HFFc6 (cell line): Measurements from ENCODE around the gene MYL6B. TPM values are rescaled to one million over a fixed set of nuclear protein-coding genes. Genes with fewer than 3 reads are reported as not detected.
A peak's percentile ranks its signal among the peaks of the same experiment; 100 is the strongest.
"Not testable (repeated sequence)": the region's sequence is repeated elsewhere in the genome, so short reads cannot be mapped to it uniquely, and the experiment has no call there.

Experiments used
- DNase-seq: peaks from one replicate; pipeline ENCODE4 v3.0.0-alpha.2; 2018
- H3K27ac Mint-ChIP-seq: 2 replicates; pipeline ENCODE4 v1.8.0; 2020; ENCODE audit warnings: mild to moderate bottlenecking, mixed read lengths
- H3K27me3 Mint-ChIP-seq: 2 replicates; pipeline ENCODE4 v1.8.0; 2021; ENCODE audit warnings: mild to moderate bottlenecking, moderate library complexity, mixed read lengths; ENCODE audit not compliant: insufficient read depth
- H3K36me3 Mint-ChIP-seq: 2 replicates; pipeline ENCODE4 v1.8.0; 2021; ENCODE audit warnings: low read depth, mixed read lengths
- H3K4me1 Mint-ChIP-seq: 2 replicates; pipeline ENCODE4 v1.8.0; 2020; ENCODE audit warnings: low read depth, mixed read lengths
- H3K4me3 Mint-ChIP-seq: 2 replicates; pipeline ENCODE4 v1.8.0; 2020; ENCODE audit warnings: mild to moderate bottlenecking, moderate library complexity, mixed read lengths
- H3K9me3 Mint-ChIP-seq: 2 replicates; pipeline ENCODE4 v1.8.0; 2020; ENCODE audit warnings: mild to moderate bottlenecking, mixed read lengths
- total RNA-seq, 6 experiments: library from RNA; stranded (reverse); fragmentation: NEBNext Ultra II Directional; extraction: Animal tissue kit (Norgen Biotek cat#: 25700); gene quantifications; 2 replicates in 1 of 6; 3 replicates in 5 of 6; pipeline ENCODE4 v1.2.3, GENCODE V29; 2021
- TF ChIP-seq, protein P1 (sequence below): fragments of 200-600 bp; sonication (generic); IDR thresholded peaks from 2 replicates; pipeline ENCODE4 v1.5.0; 2021; ENCODE audit warnings: antibody characterized with exemption, mild to moderate bottlenecking

The MYL6B gene
- total RNA-seq, 6 experiments from 2014 or later = 84.5 to 119 (median 108) TPM

DNA sequence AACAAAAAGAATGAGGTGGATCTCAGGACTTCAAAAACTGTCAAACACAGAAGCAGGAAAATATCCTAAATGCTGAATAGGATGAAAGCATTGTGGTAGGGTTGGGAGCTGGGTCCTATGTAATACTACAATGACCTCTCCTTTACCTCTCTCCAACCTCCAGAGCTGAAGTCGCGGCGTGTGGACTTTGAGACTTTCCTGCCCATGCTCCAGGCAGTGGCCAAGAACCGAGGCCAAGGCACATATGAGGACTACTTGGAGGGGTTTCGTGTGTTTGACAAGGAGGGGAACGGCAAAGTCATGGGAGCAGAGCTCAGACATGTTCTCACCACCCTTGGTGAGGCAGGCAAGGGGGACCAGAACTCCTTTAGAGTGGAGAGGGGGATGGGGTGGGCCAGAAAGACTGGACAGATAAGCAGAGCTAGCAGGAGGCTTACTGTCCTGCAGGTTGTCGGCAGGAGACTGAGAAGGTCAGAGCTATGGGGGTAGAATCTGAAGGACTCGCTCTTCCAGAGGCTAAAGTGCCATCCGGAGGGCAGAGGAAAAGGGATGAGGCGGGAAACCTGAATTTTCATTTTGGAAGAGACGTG is 3.0 kb downstream of the MYL6B start:
- Mint-ChIP-seq H3K9me3 (peaks cover 12% of the 10 kb centered on the region), H3K27me3 (peaks cover 17% of the 10 kb centered on the region), H3K36me3 (peaks cover 35% of the 10 kb centered on the region), H3K4me3 (no peak overlapping the region), H3K4me1 (peaks cover 50% of the 10 kb centered on the region), H3K27ac (peak overlapping the region; percentile 29; the same call in 1 of the 2 replicates)
- no peak for DNase-seq
- TF ChIP-seq, protein P1, sequence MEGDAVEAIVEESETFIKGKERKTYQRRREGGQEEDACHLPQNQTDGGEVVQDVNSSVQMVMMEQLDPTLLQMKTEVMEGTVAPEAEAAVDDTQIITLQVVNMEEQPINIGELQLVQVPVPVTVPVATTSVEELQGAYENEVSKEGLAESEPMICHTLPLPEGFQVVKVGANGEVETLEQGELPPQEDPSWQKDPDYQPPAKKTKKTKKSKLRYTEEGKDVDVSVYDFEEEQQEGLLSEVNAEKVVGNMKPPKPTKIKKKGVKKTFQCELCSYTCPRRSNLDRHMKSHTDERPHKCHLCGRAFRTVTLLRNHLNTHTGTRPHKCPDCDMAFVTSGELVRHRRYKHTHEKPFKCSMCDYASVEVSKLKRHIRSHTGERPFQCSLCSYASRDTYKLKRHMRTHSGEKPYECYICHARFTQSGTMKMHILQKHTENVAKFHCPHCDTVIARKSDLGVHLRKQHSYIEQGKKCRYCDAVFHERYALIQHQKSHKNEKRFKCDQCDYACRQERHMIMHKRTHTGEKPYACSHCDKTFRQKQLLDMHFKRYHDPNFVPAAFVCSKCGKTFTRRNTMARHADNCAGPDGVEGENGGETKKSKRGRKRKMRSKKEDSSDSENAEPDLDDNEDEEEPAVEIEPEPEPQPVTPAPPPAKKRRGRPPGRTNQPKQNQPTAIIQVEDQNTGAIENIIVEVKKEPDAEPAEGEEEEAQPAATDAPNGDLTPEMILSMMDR = no peak

DNA sequence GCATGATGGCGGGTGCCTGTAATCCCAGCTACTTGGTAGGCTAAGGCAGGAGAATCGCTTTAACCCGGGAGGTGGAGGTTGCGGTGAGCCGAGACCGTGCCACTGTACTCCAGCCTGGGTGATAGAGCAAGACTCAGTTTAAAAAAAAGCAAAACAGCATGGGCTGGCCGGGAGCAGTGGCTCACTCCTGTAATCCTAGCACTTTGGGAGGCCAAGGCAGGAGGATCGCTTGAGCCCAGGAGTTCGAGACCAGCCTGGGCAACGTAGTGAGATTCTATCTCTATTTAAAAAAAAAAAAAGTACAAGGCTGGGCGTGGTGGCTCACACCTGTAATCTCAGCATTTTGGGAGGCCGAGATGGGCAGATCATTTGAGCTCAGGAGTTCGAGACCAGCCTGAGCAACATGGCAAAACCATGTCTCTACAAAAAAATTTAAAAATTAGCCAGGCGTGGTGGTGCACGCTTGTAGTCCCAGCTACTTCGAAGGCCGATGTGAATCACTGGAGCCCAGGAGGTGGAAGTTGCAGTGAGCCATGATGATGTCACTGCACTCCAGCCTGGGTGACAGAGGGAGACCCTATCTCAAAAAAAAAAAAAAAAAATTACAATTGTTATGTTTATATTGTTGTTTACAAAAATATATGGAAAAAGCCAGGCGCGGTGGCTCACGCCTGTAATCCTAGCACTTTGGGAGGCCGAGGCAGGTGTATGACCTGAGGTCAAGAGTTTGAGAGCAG is 4.2 kb downstream of the MYL6B start:
- H3K27me3 Mint-ChIP-seq = peaks cover 22% of the 10 kb centered on the region
- H3K4me1 Mint-ChIP-seq = peaks cover 50% of the 10 kb centered on the region
- peaks cover 47% of the 10 kb centered on the region for H3K36me3 Mint-ChIP-seq
- peaks cover 12% of the 10 kb centered on the region for H3K9me3 Mint-ChIP-seq
- peak overlapping the region; percentile 96 for H3K27ac Mint-ChIP-seq
- H3K4me3 Mint-ChIP-seq = peak overlapping the region; percentile 98
- DNase-seq = not testable (repeated sequence)

DNA sequence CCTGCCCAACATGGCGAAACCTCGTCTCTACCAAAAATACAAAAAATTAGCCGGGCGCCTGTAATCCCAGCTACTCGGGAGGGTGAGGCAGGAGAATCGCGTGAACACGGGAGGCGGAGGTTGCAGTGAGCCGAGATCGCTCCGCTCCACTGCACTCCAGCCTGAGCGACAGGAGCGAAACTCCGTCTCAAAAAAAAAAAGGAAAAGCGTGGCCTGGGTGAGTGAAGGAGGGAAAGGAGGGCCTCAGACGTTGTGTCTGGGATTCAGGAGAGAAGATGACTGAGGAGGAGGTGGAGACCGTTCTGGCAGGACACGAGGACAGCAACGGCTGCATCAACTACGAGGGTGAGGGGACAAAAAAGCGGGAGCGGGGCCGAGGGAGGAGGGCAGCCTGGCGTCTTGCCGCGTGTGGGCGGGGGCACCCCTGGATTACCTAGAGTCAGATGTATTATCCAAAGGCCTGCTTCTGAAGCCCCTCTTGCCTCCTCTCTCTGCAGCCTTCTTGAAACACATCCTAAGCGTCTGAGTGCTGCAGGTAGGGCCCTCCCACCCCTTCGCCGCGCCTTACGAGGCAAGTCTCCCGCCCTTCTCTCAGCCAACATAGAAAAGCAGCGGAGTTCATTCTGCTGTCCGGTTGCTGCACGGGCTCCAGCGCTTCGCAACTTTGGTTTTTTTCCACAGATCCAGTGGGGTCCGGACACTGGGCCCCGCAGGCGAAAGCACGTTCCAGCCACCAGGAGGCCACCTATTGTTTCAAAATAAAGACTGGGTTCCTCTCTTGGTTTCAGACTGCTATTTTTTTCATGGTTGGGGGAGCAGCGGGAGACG is 5.0 kb downstream of the MYL6B start:
- DNase-seq = peak; percentile 92
- TF ChIP-seq, protein P1 = peak; percentile 91
- Mint-ChIP-seq H3K27ac (peak overlapping the region; percentile 96), H3K4me1 (peaks cover 54% of the 10 kb centered on the region), H3K4me3 (peak overlapping the region; percentile 98), H3K27me3 (peaks cover 20% of the 10 kb centered on the region), H3K9me3 (peaks cover 12% of the 10 kb centered on the region), H3K36me3 (peaks cover 50% of the 10 kb centered on the region)

DNA sequence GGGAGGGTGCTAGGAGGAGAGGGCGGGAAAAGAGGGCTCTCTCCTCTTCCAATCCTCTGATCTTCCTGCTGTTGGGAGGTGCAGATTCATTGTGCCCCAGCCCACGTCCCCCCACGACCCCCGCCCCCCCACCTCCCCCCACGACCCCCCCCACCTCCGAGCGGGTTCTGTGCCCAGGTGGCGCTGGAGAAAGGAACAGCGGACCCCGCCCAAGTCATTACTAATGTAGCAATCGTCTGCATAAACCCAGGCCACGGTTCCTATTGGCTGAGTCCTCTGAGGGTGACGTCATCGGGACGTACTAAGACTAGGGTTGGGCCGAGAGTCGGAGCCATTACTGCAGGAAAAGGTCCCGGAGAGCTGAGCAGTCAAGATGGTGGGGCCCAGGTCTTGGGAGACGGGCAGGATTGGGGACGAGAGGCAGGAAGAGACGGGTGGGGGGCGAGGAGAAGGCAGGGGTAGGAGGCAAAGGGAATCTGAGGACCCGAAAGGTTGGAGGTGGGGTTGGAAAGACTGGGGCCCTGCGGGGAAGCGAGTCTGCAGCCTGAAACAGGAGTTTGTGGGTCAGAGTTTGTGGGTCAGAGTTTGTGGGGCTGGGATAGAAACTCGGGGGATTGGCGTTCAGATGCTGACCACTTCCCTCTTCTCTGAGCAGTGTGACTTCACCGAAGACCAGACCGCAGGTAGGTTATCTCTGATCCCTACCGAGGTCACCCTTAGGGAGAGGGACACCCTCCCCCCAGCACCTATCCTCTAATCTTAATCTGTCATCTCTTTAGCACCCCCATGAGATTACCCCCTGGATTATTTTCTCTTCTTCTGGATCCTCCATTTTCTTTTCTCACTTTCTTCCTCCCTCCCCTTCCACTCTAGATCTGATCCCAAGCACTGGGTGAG is 5.9 kb downstream of the MYL6B start, which contains the start of gene MYL6:
Gene MYL6 (plus strand): TSS at position 331 of the 897 bp plus-strand sequence. CDS start 43 bp downstream, at position 374.
- TF ChIP-seq, protein P1 = 0 out of 2 replicates have a peak, but pooled peaks have one; percentile 1
- H3K27me3 Mint-ChIP-seq = peaks cover 25% of the 10 kb centered on the region
- peak; percentile 97 for DNase-seq
- H3K9me3 Mint-ChIP-seq = peaks cover 12% of the 10 kb centered on the region
- H3K27ac Mint-ChIP-seq = peak within 1 kb of the TSS; percentile 96
- peak within 1 kb of the TSS; percentile 98 for H3K4me3 Mint-ChIP-seq
- H3K36me3 Mint-ChIP-seq = peaks cover 50% of the 10 kb centered on the region
- H3K4me1 Mint-ChIP-seq = peaks cover 52% of the 10 kb centered on the region

DNA sequence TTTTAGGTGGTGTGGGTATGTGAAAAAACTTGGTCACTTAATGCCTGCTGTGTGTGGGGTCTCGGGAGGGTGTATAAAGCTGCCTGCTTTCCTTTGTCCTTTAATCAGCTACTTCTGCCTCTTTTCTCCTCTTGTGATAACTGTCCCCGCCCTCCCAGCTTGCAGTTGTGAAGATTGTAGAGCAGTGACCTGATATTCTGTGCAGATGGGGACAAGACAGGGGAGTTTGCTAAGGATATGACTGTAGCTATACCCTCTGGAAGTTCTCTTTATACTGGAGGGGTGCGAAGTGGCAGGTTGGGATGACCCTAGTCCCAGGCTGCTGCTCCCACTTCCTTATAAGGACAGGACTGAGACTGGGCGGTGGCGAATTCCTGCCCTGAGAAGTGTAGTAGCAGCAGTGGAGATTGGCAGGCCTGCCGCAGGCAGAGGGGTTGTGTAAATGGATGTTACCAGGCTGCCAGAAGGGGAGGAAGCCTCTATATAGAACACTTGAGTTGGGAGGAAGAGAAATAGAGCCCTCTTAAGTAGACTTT is 6.6 kb downstream of the MYL6B start:
- TF ChIP-seq, protein P1 = no peak
- Mint-ChIP-seq H3K36me3 (peaks cover 51% of the 10 kb centered on the region), H3K27ac (peak overlapping the region; percentile 96), H3K4me3 (peak overlapping the region; percentile 98), H3K4me1 (peaks cover 44% of the 10 kb centered on the region), H3K27me3 (peaks cover 29% of the 10 kb centered on the region), H3K9me3 (peaks cover 12% of the 10 kb centered on the region)
- DNase-seq = peak; percentile 64
